Right lobe of liver (tissue), 6 donors: ENCODE measurements around the gene TC2N. TPM values are rescaled to one million over a fixed set of nuclear protein-coding genes. Genes with fewer than 3 reads are reported as not detected.

Experiments used
- ATAC-seq, 4 donors: fragments of 200-7000 bp; cut with Tn5 transposase; one replicate each; pipeline ENCODE4 v1.9.1; 2020; ENCODE audit warnings: mild to moderate bottlenecking in 4 of 4, moderate library complexity in 4 of 4
- DNase-seq, 3 donors: peaks; one replicate each; pipeline ENCODE4 v3.0.0-alpha.2; 2020
- H3K27ac ChIP-seq, 3 donors: fragments of 200-600 bp; one replicate each; pipeline ENCODE4 v1.8.0; 2022
- H3K27me3 ChIP-seq, 2 donors: fragments of 200-600 bp; one replicate each; pipeline ENCODE4 v1.8.0; 2022
- H3K36me3 ChIP-seq, 4 donors: fragments of 200-600 bp; sonication (generic) in 1 of 4; one replicate each; pipeline versions ENCODE4 v1.5.1 to v1.8.0; 2017 to 2022; ENCODE audit warnings: control low read depth in 1 of 4
- H3K4me1 ChIP-seq, 4 donors: fragments of 200-600 bp; sonication (generic) in 1 of 4; one replicate each; pipeline versions ENCODE4 v1.5.1 to v1.8.0; 2017 to 2022; ENCODE audit warnings: control low read depth in 1 of 4
- H3K4me3 ChIP-seq, 3 donors: fragments of 200-600 bp; one replicate each; pipeline ENCODE4 v1.8.0; 2022
- H3K9me3 ChIP-seq, 4 donors: fragments of 200-600 bp; sonication (generic) in 1 of 4; one replicate each; pipeline versions ENCODE4 v1.5.1 to v1.8.0; 2017 to 2022; ENCODE audit warnings: control low read depth in 1 of 4
- CTCF ChIP-seq, 4 donors: fragments of 200-600 bp in 3 of 4; fragments of 450-650 bp in 1 of 4; IDR thresholded peaks; one replicate each; pipeline versions ENCODE4 v1.5.1 to v1.8.0; 2016 to 2022; ENCODE audit warnings: antibody characterized with exemption in 4 of 4, mild to moderate bottlenecking in 2 of 4
- POLR2A ChIP-seq: fragments of 450-650 bp; IDR thresholded peaks from one replicate; pipeline ENCODE4 v1.6.1; 2017; ENCODE audit warnings: antibody characterized with exemption, mild to moderate bottlenecking
- WGBS: methylation state at CpG from one replicate; pipeline ENCODE4 v1.1.6; 2018; ENCODE audit warnings: low coverage, low lambda C conversion rate; ENCODE audit not compliant: insufficient coverage; ENCODE audit errors: missing lambda C conversion rate; 5-methylcytosine and 5-hydroxymethylcytosine counted together
- intact Hi-C, 2 donors: fragments of 100-400 bp; cut with DNase I; formaldehyde crosslinking; loops; one replicate each; pipeline versions ENCODE4 v1.11.2 to v1.14.1; 2022
- total RNA-seq, 6 experiments: library from RNA; depleted of rRNA in 2 of 6; stranded (reverse); fragments of >200 nt in 2 of 6; fragmentation: NEBNext Ultra II Directional in 3 of 6; extraction: Animal tissue kit (Norgen Biotek cat#: 25700) in 3 of 6; gene quantifications; one replicate each; pipeline versions ENCODE4 v1.1.0 to v1.2.4, GENCODE V29; 2016 to 2023
- donor health status: DM: no; HTN: yes; CAD: no.
- donor health status: DM: no; HTN: no; CAD: no.
- donor health status: DM: no; HTN: no; CAD: no.
- donor health status: DM: no; HTN: yes; CAD: no.
- donor health status: DM: no; HTN: yes; CAD: no.

The TC2N gene
- total RNA-seq, 6 experiments from 2014 or later = 1.0 to 6.5 (median 4.3) TPM

GRCh38 chr14:91889477-91890211 lies 22.3 kb upstream of the TC2N start:
- Histone ChIP-seq H3K27ac (peak overlapping the region; percentile 53 to 81 (median 56)), H3K4me1 (peaks cover 0 to 19% (median 9%) of the 10 kb centered on the region in 4 donors), H3K27me3 (no peaks in the 10 kb centered on the region), H3K9me3 (no peaks in the 10 kb centered on the region), H3K4me3 (no peak overlapping the region), H3K36me3 (no peaks in the 10 kb centered on the region)
- TF ChIP-seq CTCF (IDR thresholded peaks at IDR 0.05) = no peak
- no peak for TF ChIP-seq POLR2A
- ATAC-seq (peak; percentile 80 to 89 (median 84)), DNase-seq (peak; percentile 76 to 83 (median 82))
- WGBS = 56% methylated on average over 3 of the region's 13 CpGs
- intact Hi-C loops = no loop called here

- intact Hi-C loops = no loop called here
- ATAC-seq (peak; percentile 81 to 92 (median 88)), DNase-seq (peak; percentile 70 to 80 (median 71))
- H3K36me3 ChIP-seq = no peaks in the 10 kb centered on the region
- TF ChIP-seq POLR2A = no peak
- TF ChIP-seq CTCF (IDR thresholded peaks at IDR 0.05) = no peak
- H3K4me3 ChIP-seq = no peak overlapping the region
- peaks cover 0 to 19% (median 9%) of the 10 kb centered on the region in 4 donors for H3K4me1 ChIP-seq
- no peaks in the 10 kb centered on the region for H3K9me3 ChIP-seq
- H3K27me3 ChIP-seq = no peaks in the 10 kb centered on the region
- H3K27ac ChIP-seq = peak overlapping the region; percentile 53 to 81 (median 56)
- 43% methylated on average over 6 of the region's 10 CpGs for WGBS
These were observed 21.5 kb upstream of the TC2N start for GRCh38 chr14:91888641-91889476.

GRCh38 chr14:91886961-91887360 lies 19.6 kb upstream of the TC2N start:
- WGBS = 95% methylated on average over 6 of the region's 8 CpGs
- Histone ChIP-seq H3K36me3 (no peaks in the 10 kb centered on the region), H3K27ac (no peak overlapping the region), H3K27me3 (no peaks in the 10 kb centered on the region), H3K4me1 (peaks cover 0 to 19% (median 9%) of the 10 kb centered on the region in 4 donors), H3K4me3 (no peak overlapping the region), H3K9me3 (no peaks in the 10 kb centered on the region)
- DNase-seq = no peak
- intact Hi-C loops = no loop called here
- ATAC-seq = peak in 1 of 4 donors; percentile 28
- TF ChIP-seq POLR2A = no peak
- no peak for TF ChIP-seq CTCF (IDR thresholded peaks at IDR 0.05)

GRCh38 chr14:91885839-91886238 lies 18.5 kb upstream of the TC2N start:
- no peak for DNase-seq

More at GRCh38 chr14:91885839-91886238, 18.5 kb upstream of the TC2N start:
- Histone ChIP-seq H3K4me1 (peaks cover 0 to 19% (median 9%) of the 10 kb centered on the region in 4 donors), H3K36me3 (no peaks in the 10 kb centered on the region), H3K27me3 (no peaks in the 10 kb centered on the region), H3K9me3 (no peaks in the 10 kb centered on the region), H3K4me3 (no peak overlapping the region), H3K27ac (no peak overlapping the region)
- TF ChIP-seq CTCF (IDR thresholded peaks at IDR 0.05) = no peak
- no peak for TF ChIP-seq POLR2A
- intact Hi-C loops = no loop called here
- WGBS = 63% methylated on average over 4 of the region's 4 CpGs
- ATAC-seq = no peak
